Activated T-cell treated with anti-CD3 and anti-CD28 coated beads for 24 hours (primary cell): Measurements from ENCODE around the gene NSMCE4A.
"Not testable (repeated sequence)": the region's sequence is repeated elsewhere in the genome, so short reads cannot be mapped to it uniquely, and the experiment has no call there.

Experiments used
- DNase-seq: peaks from one replicate; pipeline ENCODE4 v3.0.0-alpha.2; 2020; ENCODE audit warnings: low read depth

Gene NSMCE4A

DNA sequence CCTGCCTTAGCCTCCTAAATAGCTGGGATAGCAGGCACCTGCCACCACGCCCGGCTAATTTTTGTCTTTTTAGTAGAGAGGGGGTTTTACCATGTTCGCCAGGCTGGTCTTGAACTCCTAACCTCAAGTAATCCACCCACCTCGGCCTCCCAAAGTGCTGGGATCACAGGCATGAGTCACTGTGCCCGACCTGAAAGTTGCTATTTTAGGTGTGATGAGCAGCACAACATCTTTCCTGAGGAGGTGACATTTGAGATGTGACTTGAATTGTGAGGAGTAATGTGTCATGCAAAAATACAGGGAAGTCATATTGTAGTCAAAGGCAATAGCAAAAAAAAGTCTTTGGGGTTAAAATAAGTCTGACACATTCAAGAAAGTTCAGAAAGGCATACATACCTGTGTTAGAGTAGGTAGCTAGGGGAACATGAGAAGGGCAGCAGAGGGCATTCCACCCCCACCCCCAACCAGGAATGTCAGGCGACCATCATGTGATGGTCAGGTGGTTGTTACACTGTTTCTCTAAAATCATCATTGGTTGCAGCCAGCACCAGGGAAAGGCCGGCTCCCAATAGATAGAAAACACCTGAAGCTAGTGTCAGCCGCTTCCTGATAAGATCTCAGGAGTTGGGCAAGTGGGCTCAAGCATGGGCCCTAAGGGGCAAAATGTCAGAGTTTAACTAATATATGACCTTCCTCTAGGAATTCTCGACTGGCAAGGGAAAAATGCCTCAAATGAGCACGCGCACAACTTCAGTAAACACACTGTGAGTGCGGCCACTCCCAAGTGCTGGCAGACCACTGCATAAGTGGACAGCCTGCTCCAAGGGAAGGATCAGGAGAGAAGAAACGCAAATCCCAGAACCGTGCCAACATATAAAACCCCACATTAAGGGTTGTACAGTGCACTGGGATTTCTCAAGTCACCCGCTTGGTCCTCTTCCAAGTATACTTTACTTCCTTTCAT lies 13.6 kb upstream of the NSMCE4A start, which contains the start of gene TACC2:
Gene TACC2 (plus strand): TSS at position 803 of the 964 bp plus-strand sequence. CDS start 32,819 bp downstream, outside the sequence.
- DNase-seq, result no peak

DNA sequence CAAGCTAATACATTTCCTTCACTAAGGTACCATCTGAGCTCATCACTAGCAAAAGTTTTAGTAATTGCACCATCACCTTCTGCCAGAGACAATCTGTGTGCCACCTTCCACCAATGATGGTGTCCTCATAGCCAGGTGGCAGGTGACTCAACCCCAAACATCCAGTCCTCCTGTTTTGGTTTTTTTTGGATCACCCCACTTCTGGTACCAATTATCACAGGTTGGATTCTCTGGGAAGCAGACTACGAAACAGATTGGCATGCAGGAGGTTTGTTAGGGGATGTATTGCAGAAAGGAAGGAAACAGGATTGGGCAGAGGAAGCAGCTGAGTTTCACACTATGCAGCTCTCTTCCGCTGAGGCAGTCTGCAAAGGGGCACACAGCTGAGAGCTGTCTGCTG lies 9.4 kb upstream of the NSMCE4A start:
- DNase-seq, result no peak

DNA sequence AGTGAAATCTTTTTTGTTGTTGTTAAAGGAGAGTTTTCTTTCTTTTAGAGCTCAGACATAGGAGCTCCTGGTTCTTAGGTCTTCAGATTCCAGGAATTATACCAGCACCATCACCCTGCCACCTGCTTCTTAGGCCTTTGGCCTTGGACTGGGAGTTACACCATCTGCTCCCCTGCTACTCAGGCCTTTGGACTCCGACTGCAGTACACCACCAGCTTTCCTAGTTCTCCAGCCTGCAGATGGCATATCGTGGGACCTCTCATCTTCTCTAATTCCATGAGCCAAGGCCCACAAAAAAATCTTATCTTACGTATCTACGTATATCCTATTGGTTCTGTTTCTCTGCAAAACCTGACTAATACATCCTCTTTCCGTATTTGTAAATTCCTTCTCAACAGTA lies 8.8 kb upstream of the NSMCE4A start:
- no peak for DNase-seq

DNA sequence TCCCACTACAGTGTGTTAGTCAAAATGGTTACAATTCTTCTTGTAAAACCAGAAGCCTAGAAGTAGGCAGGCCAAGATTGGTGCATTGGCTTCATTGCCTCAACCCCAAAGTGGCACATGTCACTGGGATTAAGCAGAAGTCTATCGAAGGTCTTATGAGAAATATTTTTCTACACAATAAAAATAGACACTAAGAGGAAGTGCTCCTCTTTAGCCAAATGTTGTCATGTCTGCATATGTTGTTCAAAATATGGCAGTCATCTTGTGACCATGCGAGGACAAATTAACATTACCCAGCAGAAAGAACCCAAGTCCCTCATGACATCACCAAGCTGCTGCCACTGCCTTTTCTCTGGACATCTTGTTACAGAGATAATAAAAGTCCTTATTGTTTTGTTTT lies 6.3 kb upstream of the NSMCE4A start:
- no peak for DNase-seq

DNA sequence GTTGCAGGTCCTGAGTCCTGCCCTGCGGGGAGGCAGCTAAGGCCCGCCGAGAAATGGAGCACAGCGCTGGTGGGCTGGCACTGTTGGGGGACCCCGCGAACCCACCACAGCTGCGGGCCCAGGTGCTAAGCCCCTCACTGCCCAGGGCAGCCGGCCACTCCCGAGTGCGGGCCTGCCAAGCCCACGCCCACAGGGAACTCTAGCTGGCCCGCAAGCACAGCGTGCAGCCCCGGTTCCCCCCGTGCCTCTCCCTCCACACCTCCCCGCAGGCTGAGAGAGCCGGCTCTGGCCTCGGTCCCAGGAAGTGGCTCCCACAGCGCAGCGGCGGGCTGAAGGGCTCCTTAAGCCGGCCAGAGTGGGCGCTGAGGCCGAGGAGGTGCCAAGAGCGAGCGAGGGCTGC lies 3.5 kb upstream of the NSMCE4A start:
- no peak for DNase-seq

DNA sequence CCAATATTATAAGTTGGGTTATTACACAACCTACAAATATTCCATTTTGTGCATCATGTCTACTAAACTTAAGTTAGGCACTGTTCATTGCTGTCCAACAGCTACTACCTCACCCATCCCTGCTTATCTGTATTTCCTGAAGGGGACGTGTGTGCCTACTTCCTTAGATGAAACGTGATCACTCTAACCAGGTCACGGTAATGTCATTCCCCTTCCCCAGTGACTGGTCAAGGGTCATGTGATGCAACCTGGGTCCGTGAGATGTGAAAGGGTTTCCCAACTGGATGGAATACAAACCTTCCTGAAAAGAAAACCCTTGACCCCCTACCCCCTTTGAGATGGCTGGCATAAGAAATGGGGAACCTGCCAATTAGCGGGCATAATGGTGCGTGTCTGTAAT lies 1.6 kb upstream of the NSMCE4A start:
- no peak for DNase-seq

DNA sequence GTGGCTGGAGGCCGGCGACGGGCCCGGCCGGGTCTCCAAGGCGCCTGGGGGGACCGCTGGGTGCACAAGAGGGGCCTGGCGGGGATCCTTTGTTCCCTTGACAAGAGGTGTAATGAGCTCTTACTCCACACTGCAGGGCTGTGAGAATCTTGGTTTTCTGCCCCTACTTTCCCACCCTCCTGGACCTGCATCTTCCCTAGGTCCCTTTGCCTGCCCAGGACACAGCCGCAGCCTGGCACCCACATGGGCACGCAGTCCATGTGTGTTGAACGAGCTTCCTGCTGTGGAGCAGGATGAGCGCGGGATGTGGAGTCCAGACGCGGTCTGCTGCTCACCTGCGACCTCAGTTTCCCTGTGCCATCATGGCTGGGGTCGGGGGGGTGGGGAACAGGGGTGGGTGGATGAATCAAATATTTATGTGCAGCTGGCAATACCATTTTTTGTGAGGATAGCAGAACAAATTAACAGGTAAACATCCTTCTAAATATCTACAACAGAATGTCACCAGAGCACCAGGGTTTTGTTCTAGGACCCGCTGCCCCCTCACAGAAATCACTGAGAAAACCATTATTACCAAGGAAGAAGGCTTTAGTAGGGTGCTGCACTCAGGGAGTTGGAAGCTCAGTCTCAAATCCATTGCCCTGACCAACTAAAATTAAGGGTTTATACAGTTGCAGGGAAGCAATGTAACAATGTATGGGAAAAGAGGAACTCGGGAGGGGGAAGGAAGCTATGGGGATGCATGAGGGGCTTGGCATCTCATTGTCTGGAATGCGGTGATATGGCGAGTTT lies 474 bp upstream of the NSMCE4A start:
- no peak for DNase-seq

DNA sequence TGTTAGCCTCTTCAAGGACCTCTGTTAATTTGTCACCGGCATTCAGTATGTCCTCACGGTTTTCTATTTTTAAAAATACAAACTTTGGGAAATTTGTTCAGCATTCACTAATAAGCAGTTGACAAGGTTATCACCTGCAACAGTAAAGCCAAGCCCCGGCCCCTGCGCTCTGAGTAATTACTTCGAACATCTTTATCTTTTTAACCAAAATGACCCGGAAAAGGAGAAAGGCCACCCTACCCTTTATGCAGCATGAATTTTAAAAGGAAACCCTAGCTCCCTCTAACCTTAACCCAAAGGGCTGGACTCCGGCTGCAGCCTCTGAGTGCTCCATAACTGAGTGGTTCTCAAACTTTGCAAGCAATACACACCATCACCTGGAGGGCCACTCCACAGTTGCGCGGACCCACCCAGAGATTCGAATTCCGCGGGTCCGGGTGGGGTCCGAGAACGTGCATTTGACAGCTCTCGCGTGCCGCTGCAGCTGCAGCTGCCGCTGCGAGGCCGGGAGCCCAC lies 940 bp downstream of the NSMCE4A start:
- DNase-seq, result peak; percentile 1

DNA sequence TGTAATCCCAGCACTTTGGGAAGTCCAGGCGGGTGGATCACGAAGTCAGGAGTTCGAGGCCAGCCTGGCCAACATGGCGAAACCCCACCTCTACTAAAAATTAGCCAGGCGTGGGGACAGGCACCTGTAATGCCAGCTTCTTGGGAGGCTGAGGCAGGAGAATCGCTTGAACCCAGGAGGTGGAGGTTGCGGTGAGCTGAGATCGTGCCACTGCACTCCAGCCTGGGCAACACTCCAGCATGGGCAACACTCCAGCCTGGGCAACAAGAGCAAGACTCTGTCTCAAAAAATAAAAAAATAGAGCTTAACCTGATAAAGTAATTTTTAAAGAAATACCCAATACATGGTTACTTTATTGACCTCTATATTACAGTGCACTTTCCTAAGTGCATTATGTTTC lies 5.9 kb downstream of the NSMCE4A start:
- not testable (repeated sequence) for DNase-seq

DNA sequence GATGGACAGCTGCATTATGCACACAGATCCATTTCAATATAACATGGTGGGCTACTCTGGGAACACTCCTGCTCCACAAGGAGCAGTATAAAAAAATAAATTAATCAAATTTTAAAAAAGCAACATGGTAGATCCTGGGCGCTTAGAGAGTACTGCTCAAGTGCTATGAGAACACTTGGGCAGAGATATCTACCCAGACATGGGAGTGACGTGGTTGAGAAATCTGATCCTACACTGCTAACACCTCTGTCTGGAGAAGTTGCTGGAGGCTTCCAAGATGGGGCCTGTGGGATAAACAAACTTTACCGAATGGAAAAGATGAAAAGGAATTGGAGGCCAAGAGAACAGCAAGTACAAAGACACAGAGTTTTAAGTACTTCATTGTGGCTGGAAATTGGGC lies 9.0 kb downstream of the NSMCE4A start:
- DNase-seq, result no peak

DNA sequence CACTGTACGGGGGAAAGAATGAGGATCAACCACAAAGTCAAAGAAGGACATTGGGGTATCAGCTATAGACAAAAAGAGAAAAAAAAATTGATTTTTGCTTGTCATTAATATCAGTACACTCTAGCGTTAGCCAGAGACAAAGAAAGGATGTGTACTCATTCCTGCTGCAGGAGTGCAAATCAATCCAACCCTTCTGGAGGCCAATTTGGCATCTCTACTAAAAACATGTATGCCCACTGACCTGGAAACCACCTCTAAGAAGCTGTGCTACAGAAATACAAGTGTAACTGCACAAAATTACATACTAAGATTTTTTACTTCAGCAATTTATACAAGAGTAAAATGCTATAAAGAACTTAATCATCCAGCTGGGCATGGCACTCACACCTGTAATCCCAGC lies 13.6 kb downstream of the NSMCE4A start:
- no peak for DNase-seq

DNA sequence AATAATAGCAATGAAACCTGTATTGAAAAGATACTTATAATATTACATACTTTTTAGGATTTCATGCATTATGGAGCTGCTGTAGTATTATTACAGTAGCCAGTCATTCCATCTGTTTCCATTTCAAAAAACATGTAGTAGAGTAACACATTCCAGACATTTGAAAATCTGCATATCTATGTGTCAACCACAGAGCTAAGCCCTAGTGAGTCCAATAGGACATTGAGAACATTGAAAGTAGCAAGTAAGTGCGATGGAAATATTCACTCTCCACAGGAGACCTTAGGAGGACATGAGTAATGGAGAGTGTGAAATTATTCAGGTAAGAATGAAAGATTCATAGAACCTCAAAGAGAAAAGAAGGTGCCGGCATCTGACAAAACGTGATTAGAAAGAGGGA lies 15.3 kb downstream of the NSMCE4A start:
- DNase-seq, result no peak

DNA sequence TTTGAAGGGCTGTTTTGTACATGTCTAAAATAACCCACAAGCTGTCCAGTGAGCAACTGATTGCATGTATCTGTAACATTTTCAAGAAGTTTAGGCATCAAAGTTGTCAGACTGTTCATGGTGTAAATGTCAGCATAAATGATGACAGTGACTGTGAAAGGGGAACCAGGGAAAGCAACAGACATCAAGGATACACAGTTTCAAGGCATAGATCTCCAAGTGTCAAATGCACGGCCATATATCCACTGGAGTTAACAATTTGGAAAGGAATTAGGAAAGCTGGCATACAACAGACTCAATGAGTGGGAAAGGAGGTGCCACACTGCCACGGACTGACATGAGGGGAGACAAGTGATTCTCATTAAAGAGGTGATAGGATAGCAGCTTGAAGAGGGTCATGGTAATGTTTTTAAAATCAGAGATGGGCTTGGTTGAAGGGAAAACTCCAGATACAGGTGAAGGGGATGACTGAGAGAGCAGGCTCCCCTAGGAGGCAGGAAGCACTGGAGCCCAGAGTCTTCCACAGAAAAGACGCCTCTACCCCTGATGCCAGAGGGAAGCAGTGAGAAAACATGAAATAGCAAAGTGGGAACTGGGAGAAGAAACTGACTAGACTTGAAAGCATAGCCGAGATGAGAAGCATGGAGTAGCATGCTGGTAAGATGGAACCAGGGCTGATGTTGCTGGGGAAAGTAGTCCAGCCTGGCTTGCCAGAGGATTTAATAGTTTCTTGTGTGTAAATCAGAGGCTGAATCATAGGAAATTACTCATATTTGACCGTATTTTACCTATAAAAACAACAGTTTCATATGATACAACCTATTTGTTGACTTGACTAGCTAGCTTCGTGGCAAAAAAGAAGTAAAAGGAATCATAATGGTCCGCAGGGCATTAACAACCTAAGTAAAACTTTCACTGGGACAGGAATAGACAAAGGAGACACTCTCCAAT lies 18.6 kb downstream of the NSMCE4A start:
- DNase-seq, result no peak

DNA sequence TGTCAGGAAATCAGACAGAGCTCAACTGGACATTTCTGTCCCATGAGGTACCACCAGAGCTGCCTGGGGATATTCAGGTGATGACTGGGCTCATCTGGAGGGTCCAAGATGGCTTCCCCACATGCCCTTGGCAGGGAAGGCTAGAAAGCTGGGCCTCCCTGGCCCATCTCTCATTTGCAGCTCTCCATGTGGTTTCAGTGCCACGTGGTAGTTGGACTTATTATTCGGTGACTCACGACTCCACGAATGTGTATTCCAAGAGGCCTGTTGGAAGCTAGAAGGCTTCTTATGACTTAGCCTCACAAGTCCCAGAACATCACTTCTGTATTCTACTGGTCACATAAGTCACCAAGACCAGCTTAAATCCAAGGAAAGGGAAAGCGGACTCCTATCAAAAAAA lies 22.8 kb downstream of the NSMCE4A start:
- DNase-seq, result no peak

DNA sequence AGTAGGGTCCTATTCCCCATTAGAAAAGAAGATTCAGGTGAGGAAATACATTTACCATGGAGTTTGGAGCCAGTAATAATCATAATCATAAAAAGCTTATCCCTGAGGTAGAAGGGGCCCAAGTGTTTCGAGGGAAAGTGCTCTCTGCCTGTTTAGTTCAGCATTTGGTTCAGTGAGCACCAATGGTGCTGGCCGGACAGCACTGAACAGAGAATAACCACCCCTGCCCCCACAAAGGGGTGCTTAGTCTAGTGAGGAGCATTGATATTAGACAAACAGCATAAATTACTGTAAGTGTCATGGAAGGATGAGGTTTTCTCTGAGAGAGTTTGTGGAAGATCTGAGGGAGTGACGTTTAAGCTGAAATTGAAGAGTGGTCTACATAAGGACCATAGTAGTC lies 25.6 kb downstream of the NSMCE4A start:
- no peak for DNase-seq

DNA sequence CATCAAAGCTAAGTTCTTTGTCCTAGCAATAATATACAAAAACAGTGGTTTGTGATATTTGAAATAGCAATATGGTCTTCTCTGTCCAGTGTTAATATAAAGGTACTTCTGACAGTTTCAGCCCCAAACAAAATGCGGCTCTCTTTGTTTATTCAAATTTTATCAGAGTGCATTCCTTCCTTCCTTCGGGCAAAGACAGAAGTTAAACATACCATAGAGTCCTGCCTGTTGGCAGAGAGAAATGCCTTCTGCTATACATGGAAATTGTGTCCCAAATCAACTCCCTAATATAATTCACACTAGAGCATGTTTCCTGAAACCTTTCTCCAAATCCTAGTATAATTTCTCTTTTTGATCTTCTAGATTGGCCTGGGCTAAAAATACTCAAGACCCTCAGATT lies 26.0 kb downstream of the NSMCE4A start:
- no peak for DNase-seq

DNA sequence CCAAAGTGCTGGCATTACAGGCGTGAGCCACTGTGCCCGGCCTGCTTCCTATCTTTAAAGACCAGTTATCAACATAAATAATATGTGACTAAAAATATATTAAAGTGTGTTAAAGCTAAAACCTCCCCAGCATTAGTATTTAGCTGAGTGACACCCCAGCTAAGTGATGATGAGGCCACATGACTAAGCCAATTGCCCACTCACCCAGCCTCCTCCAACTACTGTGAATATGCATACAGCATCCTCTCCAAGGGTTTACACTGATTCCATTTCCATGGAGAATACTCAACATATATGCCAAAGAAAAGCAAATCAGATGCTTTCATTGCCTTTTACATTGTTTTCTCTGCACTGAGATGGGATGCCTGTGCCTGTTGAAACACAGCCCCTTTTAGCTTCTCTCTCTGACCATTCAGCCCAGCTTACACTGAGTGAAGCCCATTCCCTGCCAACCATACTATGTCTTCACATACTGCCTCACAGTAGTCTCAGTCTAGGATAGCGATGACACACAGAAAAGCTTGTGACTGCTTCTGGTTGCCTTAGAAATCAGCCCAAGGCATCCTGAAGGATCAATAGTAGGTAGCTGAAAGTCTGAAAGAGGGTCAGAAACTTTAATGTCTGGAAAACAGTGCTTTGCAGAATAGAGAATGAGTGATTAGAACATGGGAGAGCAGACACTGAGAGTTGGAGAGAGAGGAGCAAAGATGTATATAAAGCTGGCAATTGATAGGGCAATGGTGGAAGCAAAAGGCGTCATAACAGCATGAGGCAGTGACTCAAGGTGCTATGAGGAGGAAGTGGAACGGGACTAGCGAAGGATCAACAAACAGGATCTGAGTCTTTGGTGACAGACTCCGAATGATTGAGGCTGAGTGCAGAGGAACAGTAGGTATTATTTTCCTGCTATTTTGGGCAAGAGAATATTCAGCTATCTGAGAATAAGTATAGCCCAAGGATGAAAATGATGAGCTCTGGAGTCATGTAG lies 27.4 kb downstream of the NSMCE4A start:
- no peak for DNase-seq

DNA sequence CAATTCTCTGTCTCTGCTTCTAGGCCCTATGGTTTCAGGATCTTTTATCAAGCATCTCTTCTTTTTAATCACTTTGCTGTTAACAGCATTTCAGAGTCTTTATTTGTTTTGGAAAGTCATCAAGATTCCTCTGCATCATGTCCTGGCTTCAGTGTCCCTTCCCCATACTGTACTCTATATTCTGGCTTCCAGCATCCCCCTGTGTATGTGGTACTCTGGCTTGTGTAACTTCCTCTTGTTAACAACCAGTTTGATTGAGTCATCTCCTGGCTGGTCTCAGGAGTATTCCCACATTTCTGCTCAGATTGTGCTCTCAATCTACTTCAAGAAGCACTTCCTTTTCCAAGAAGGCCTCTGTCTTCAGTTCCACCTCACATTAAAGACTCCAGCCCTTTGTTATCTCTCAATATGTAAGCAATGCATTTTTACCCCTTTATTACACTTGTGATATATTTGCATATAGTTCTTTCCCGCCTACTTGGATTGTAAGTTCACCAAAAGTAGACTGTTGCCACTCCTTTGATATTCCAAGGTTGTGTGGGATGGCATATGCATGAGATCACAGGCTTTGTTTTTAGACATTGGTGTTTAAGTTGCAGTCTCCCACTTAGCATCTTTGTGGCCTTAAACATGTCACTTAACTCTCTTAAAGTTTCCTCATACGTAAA lies 32.1 kb downstream of the NSMCE4A start:
- no peak for DNase-seq

DNA sequence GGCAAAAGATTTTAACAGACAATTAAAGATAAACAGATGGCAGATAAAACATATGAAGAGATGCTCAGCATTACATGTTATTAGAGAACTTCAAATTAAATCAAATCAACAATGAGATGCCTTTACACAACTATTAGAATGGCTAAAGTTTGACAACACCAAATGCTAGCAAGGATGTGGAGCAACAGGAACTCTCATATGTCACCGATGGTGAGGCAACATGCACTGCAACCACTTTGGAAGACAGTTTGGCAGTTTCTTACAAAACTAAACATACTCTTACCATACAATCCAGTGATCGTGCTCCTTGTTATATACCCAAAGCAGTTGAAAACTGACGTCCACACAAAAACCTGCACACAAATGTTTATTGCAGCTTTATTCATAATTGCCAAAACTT lies 33.5 kb downstream of the NSMCE4A start:
- DNase-seq, result no peak

DNA sequence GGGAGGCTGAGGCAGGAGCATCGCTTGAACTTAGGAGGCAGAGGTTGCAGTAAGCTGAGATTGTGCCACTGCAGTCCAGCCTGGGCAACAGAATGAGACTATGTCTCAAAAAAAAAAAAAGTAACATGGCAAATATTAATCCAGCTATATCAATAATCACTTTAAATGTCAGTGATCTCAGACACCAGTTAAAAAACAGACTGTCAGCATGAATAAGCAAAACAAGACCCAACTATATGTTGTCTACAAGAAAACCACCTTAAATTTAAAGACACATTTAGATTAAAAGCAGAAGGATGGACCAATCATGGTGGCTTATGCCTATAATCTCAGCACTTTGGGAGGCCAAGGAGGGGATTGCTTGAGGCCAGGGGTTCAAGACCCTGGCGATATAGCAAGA lies 38.7 kb downstream of the NSMCE4A start:
- DNase-seq, result no peak
